Fibroblast of skin of abdomen (primary cell): ENCODE data around the gene ZFR. TPM values are rescaled to one million over a fixed set of nuclear protein-coding genes. Genes with fewer than 3 reads are reported as not detected.
"Not testable (repeated sequence)": the region's sequence is repeated elsewhere in the genome, so short reads cannot be mapped to it uniquely, and the experiment has no call there.

Experiments
- DNase-seq: peaks from one replicate; pipeline ENCODE4 v3.0.0-alpha.2; 2013
- polyA plus RNA-seq, 2 experiments: library from polyadenylated mRNA; unstranded; fragments of 120-200 nt; gene quantifications; one replicate each; pipeline ENCODE4 v1.2.1, GENCODE V29; 2013; ENCODE audit not compliant: insufficient read length in 2 of 2

Gene ZFR
- 64.7 TPM for polyA plus RNA-seq (2013, experiment 1 of 2; ENCODE audit: insufficient read length)
- polyA plus RNA-seq (2013, experiment 2 of 2; ENCODE audit: insufficient read length): 62.7 TPM

DNA sequence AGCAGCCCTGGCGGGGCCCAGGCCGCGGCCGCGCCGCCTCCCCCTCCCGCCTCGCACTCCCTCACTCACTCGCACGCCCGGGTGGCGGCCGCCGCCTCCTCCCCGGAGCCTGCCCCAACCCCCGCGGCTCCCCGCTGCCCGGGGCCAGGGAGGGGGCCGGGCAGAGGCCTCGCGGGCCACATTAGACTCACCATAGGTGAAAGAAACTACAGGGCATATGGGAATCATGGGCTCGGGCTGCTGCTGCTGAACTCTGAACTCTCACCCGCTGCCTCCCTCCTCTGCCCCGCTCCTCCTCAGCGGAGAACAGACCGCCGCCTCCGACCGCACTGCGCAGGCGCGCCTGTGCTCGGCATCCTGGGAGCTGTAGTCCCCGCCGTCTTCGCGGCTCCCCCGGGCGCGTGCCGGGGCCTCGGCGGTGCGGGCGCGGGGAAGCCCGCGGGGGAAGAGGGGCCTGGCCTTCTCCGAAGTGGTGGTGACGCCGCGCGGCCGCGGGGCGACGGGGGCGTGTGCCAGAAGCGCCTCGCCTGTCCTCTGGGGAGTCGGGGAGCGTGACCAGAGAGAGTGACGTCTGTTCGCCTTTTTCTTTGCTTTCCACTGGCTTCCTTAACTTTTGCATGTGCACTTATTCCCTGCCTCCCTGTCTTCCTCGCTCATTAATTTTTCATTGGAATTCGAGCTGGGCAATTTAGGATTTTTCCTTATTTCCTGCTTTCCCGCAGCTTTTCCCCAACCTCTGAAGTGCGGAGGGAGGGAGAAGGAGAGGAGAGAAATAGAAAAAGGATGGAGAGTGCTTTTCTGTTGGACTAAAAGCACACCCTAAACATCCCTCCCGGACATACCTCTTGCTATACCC is at the start of gene ZFR:
Gene ZFR (minus strand): TSS at position 310 of the 856 bp plus-strand sequence. CDS start 82 bp downstream, at position 228.
- peak; percentile 88 for DNase-seq

DNA sequence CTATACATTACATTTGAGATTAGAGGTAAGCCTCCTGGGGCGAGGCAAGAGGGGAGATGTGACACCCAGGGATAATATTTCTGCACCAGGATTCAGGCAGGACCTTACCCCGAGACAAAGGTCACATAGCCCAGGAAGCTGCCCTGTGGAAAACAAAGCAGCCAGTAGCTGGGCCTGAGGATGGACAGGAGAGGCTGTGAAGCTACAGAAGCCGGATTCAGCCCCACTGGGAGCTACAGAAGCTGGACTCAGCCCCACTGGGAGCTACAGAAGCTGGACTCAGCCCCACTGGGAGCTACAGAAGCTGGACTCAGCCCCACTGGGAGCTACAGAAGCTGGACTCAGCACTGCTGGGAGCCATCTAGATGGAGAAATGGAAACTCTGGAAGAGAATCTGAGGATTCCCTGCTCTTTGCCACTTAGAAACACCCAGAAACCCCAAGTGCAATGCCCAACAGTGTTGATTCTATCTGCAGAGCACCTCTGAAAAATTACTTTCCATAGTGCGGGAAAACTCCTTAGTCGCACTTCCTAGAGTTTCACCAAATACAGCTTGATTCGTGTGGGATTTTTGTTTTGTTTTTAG is 46.5 kb upstream of the ZFR start:
- DNase-seq: no peak

DNA sequence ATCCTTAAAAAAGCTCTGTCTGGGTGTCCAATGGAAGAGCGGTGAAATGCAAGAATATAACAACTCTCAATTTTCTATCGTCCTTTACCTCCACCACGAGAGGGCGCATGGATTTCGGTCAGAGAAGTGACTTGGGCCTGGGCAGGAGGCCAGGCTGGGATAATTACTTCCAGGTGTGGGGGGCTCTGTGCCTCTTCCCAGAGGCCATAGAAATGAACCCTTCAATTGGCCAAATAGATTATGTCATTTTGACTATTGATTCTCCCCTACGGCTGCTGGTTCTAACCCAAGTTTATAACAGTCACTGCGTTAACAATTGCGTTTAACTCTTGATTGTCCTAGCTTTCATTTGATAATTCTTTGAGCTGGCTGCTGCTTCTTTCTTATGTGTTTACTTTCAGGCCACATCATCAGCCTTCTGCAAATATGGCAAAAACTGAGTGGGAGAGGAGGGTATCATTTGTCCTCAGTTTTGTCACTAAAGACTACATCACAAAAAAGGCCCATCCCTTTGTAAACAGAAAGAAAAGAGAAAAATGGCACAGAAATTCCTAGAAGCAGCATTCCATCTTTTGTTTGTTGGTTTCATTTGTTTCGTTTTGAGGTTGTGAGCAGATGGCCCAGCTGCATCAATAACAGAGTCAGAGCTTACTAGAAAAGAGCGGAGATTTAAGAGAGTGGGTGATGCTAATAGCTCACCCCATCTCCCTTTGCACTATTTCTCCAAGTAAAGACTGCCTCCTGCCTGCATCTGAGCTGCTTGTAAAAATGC is 45.4 kb upstream of the ZFR start:
- DNase-seq: peak; percentile 91

DNA sequence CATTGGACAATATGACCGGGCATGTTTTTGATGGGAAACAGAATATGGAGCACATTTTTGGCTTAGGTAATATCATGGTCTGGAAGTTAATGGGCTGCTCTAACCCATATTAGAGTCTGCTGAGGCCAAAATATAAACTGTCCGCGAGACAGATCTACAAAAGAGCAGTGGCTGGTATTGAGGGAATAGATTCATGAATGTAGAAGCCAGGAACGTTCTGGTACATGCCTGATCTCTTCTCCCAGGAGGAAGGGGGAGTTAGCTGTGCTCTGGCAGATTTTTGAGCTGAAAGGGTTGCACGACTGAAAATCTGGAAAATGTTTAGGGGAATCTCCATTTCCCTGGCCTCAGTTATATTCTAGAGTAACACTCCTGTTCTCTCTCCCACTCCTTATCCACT is 42.9 kb upstream of the ZFR start:
- DNase-seq: no peak

DNA sequence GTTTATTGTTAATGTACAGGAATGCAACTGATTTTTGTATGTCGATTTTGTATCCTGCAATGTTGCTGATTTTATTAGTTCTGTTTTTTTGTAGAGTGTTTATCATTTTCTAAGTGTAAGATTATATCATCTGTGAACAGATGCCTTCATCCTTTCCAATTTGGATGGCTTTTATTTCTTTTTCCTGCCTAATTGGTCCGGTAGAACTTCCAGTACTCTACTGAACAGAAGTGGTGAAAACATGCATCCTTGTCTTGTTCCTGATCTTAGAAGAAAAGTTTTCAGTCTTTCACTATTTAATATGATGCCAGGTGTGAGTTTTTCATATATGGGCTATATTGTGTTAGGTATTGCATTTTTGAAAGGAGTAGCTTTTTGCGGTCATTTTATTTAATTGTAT is 42.5 kb upstream of the ZFR start:
- no peak for DNase-seq

DNA sequence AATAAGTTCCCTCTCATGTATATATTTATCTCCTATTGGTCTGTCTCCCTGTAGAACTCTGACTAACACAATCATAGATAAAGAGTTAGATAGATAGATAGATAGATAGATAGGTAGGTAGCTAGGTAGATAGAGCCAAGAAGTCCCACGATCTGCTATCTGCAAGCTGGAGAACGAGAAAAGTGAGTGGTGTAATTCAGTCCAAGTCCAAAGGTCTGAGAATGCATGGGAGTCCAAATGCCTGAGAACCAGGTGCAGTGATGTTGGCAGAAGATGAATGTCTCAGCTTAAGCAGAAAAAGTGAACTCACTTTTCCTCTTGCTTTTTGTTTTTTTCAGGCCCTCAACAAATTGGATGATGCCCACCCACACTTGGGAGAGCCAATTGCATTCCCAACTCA is 37.7 kb upstream of the ZFR start:
- no peak for DNase-seq

DNA sequence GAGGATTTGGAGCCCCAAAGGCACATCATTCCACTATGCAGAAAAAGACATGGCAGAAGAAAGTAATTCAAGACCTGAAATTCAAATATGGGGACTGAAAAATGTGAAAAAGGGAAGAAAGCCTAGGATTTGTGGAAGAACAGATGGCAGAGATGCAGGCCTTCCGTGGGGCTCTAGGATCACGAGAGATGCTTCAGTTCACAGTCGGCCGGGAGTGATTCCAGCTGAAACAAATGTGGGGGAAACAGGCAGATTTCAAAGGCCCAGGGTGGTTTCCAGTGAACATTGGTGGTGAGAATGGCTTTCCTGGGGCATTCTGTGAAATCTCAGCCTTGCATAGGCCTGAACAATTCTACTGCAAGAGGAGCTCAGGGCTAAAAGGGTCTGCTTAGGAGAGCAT is 34.6 kb upstream of the ZFR start:
- DNase-seq: no peak

DNA sequence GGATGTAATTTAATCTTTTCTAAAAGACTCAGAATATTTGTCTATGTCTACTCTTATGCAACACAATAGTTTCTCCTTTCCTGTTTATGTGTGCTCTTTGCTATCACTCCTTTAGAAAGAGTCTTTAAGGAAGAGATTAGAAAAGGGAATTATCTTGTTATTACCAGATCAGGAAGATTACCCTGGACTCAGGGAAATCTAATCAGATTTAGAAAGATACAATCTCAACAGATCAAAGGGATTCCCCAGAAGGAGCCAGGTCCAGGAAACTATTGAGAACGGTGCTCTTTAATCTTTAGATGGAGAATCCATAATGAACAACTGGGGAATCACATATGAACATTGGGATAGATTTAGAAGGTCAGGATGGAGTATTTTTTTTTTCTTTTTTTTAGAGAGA is 32.4 kb upstream of the ZFR start:
- no peak for DNase-seq

DNA sequence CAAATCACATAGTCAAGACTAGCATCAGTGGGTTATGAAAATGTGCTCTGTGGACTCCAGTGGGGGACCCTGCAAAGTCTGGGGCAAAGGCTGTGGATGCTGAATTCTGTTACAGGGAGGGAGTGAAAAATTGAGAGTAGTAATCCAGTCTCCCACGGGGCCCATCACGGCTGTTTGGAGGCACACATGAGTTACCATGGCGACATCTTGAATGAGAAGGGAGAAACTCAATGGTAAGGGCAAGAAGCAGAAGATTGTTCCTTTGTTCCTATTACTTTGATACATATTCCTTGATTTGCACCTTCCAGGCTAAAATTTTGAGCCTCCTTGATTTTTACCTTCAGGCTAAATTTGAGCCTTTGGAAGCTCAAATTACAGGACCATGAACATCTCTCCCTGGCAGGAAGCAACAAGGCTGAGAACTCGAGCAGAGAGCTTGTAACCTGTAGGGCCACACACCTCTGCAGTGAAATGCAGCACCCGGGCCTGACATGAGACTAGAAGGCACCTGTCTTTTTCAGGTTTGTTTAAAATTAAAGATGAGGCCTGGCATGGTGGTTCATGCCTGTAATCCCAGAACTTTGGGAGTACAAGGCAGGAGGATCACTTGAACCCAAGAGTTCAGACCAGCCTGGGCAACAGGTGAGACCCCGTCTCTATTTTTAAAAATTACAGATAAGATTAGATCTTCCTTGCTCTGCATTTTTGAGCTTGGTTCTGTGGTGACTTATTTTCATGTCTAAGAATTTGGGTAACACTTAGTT is 31.0 kb upstream of the ZFR start:
- no peak for DNase-seq

DNA sequence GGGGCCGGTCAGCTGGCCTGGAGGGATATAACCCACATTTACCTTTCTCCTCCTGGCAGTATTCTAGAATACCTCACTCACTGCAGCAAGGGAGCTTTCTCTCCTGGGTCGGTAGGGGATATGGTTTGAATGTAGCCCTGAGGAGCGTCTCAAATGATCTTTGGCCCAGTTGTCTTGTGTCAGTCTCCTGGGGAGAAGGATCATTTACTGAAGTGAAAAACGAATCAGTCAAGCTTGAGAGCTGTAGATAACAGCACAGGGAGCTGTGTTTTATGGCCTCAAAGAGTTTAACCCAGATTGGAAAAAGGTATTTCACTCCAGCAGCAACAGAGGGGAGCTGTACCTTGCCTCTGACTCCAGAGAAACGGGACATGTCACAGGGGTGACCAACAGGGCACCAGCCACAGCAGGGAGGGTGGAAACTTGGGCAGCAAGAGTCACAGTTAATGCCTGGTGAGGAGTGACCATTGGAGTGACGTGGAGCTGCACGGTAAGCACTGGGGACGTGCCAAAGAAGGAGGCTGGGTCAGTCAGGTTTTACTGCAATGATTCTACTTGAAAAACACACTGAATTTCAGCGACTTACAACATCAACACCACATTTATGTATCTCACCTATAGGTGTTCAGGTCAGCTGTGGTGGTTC is 29.8 kb upstream of the ZFR start:
- no peak for DNase-seq

DNA sequence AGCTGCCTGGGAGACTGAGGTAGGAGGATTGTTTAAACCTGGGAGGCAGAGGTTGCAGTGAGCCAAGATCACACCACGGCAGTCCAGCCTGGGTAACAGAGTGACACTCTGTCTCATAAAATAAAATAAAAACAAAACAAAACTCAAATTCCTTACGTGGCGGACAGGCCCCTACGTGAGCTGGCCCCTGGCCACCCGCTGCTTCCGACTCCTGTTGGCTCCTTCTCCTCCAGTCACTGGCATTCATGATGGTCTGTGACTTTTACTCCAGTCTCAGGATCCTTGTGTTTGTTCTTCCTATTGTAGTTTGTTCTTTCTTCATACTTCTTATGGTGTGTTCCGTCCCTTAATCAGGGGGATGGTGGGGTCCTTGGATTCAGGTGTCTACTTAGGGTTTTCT is 28.5 kb upstream of the ZFR start:
- no peak for DNase-seq

DNA sequence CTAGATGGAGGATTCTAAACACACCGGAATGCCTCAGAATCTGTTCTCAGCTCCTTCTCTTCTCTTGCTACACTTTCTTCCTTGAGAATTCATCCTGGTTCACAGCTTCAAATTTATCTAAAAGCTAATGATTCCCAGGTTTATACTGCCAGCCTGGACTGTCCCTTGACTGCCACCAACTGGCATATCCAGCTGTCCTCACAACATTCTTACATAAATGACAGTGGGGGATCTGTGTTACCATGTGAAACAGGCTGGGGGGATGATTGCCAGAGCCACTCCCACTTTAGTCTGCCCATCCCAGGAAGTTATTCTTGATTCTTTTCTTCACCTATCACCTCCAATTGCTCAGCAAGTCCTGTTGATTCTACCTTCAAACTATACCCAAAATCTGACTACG is 27.2 kb upstream of the ZFR start:
- DNase-seq: no peak

DNA sequence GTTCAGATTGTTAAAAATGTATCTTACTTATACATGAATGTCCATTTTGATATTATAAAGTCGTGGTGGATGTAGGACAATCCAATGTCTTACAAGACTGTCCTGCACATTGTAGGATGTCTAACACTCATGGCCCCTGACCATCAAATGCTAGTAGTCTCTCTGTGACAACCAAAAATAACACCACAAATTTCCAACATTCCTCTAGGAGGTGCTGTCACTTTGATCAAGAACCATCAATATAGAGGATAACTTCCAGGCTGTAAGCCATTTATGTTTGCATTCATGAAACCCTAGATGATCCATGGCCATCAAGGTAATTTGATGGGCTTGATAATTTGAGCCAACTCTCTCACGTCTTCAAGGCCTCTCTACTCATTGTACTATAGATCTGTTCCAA is 20.5 kb upstream of the ZFR start:
- DNase-seq: no peak

DNA sequence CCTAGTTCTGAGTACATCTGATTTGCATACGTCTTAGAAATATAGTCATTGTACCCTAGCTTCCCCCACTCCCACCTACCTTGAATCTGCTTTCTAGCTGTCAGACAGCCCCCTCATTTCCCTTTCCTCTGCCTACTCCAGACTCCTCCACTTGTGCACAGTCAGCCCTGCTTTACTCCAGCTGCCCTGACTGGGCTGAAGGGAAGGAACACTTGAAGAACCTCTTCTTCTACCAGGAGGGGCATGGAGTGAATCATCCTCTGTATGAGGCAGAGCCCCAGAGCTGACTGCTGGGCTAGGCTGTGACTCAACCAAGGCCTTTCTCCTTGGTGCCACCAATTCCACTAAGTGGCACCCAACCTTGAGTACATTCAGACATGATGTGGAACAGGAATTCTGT is 18.1 kb upstream of the ZFR start:
- DNase-seq: peak; percentile 60

DNA sequence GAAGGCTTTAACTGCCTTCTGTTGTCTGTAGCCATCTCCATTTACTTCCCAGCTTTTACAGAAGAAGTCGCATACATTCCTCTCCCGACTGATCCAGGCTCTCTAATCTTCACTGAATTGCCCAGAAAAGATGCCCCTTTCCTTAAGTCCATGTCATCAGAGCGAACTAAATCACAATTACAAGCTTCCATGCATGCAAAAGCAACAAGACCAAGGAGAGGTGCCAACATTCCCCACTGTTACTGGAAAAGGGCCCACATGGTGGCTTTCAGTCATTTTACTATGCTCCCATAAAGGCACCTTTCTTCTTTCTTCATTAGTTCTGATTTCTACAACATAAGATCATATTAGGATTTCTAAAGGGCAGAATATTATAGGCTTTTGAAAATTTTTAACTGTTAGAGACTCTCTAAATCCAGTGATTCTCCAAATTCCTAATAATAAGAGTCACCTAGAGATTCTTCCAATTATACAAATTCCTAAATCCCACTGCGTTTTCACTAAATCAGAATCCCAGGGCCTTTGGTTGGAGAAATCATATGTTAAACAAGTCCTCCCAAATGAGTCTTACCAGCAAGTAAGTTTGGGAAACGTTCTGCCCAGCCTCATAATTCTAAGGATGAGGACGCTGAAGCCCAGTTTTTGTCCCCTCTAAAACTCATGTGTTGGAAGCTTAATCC is 17.0 kb upstream of the ZFR start:
- DNase-seq: peak; percentile 61

DNA sequence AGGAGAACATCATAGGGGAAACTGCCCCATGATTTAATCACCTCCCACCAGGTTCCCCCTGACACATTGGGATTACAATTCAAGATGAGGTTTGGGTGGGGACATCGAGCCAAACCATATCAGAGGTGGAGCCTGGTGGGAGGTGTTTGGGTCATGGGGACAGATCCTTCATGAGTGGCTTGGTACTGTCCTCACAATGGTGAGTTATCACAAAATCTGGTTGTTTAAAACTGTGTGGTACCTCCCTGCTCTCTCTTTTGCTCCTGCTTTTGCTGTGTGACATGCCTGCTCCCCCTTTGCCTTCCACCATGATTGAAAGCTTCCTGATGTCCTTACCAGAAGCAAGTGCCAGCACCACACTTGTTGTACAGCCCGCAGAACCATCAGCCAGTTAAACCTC is 16.2 kb upstream of the ZFR start:
- no peak for DNase-seq

DNA sequence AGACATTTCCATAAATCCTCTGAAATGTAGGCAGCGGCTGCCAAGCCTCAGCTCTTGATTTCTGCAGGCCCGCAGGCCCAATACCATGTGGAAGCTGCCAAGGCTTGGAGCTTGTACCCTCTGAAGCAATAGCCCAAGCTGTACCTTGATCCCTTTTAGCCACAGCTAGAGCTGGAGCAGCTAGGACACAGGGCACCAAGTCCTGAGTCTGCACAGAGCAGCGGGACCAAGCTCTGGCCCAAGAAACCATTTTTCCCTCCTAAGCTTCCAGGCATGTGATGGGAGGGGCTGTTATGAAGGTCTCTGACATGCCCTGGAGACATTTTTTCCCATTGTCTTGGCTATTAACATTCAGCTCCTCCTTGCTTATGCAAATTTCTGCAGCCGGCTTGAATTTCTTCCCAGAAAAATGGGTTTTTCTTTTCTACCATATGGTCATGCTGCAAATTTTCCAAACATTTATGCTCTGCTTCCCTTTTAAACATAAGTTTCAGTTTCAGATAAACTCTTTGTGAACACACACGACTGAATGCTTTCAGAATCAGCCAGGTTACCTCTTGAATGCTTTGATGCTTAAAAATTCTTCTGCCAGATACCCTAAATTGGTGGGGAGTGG is 14.4 kb upstream of the ZFR start:
- DNase-seq: no peak

DNA sequence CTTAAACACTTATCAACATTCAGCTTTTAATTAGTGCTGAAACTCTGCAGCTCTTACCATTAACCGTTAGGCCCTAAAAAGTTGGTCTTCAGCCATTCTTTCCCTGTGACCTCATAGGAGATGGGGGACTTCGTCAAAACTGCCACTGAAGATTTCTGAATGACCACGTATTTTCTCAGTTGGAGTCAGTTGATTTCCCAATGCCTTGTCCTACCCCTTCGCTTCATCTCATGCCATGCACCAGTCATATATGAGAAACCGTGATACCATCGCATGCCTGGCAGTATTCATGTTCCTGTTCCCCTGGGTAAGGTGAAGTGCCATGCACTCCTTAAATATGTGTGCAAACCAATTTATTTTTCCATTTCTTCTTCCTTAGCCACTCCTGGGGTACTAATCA is 10.8 kb upstream of the ZFR start:
- no peak for DNase-seq

DNA sequence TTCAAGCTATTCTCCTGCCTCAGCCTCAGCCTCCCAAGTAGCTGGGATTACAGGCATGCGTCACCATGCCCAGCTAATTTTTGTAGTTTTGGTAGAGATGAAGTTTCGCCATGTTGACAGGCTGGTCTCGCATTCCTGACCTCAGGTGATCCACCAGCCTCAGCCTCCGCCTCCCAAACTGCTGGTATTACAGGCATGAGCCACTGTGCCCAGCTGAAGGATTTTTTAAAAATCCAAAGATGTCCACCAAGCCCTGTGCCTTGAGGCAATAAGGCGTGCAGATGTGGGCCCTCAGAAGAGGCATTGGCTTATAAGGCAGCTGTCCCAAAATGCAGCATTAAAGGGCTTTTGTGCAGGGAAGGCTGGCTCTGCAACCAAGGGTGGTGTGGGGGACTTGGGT is 10.3 kb upstream of the ZFR start:
- no peak for DNase-seq

DNA sequence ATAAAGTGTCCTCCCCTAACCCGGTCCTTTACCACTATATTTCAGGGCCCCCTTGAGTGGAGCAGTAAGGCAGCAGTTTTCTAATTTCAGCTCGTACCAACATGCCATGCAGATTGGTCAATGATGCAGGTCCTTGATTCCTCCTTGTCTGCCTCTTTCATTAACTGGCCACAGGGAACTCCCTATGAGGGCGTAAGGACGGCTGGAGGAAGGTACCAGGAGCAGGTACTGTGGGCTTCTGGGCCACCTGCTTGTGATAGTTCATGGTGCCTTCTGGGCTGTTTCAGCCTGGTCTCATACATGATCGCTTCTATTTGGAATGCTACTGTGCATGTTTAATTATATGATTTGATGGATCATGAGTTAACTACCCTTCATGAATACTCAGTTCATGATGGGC is 9.4 kb upstream of the ZFR start:
- no peak for DNase-seq

DNA sequence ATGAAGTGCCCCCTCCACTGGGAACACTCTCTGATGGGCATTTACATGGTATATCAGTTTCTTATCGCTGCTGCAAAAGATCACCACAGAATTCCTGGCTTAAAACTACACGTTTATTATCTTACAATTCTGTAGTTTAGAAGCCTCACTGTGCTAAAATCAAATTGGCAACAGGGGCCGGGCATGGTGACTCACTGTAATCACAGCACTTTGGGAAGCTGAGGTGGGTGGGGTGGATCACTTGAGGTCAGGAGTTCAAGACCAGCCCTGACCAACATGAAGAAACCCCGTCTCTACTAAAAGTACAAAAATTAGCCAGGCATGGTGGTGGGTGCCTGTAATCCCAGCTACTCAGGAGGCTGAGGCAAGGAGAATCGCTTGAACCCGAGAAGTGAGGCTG is 7.8 kb upstream of the ZFR start:
- not testable (repeated sequence) for DNase-seq
